Body of pancreas (tissue), 4 donors: Measurements from ENCODE around the gene EFHC2.

Experiments
- CTCF ChIP-seq, 7 experiments: fragments of 450-650 bp in 4 of 7; fragments of 200-600 bp in 3 of 7; sonication (generic) in 3 of 7; IDR thresholded peaks; one replicate each; pipeline ENCODE4 v1.5.1; 2016 to 2019; ENCODE audit warnings: antibody characterized with exemption in 7 of 7
- POLR2A ChIP-seq, 3 donors: fragments of 450-650 bp; IDR thresholded peaks; one replicate each; pipeline ENCODE4 v1.6.1; 2016; ENCODE audit warnings: antibody characterized with exemption in 3 of 3, mild to moderate bottlenecking in 2 of 3

DNA sequence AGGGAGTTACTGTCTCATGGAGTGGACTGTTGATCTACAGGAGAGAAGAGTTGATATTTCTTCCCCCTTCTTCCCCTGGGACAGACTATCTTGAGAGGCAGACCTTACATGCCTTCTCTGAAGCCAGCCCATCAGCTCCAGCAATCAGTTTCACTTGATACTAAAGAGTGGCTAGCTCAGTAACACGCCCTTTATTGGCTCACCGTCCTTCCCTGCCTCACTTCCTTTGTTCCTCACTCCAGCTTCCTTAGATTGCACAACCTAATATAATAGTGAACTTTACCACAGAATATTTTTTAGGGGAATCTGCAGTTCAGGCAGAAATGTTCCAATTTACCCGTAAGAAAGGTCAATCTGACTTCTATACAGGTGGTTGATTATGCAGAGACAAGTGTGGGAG lies 242.2 kb downstream of the EFHC2 start:
- TF ChIP-seq CTCF (IDR thresholded peaks at IDR 0.05): no peak
- no peak for TF ChIP-seq POLR2A (IDR thresholded peaks at IDR 0.05)
